Measurements from ENCODE around the gene DLGAP1. TPM values are rescaled to one million over a fixed set of nuclear protein-coding genes. Genes with fewer than 3 reads are reported as not detected.

The DLGAP1 gene
- total RNA-seq, 1 donor from 2014 or later, result 3.7 TPM

GRCh38 chr18:3879114-3879835, 575.8 kb downstream of the DLGAP1 start:
- Mint-ChIP-seq H3K4me3 (no peak overlapping the region), H3K27ac (no peak overlapping the region), H3K36me3 (no peaks in the 10 kb centered on the region), H3K27me3 (no peaks in the 10 kb centered on the region), H3K4me1 (ENCODE audit: unreplicated experiment) (peaks cover under 1% of the 10 kb centered on the region), H3K9me3 (no peaks in the 10 kb centered on the region)
- no peak for DNase-seq (ENCODE audit: extremely low spot score, unreplicated experiment)
- no peak for TF ChIP-seq CTCF (conservative IDR thresholded peaks at IDR 0.05)

- no peak overlapping the region for H3K27ac Mint-ChIP-seq
- DNase-seq (ENCODE audit: extremely low spot score, unreplicated experiment), result no peak
- peaks cover 8% of the 10 kb centered on the region for H3K4me1 Mint-ChIP-seq (ENCODE audit: unreplicated experiment)
- no peak overlapping the region for H3K4me3 Mint-ChIP-seq
- no peak for TF ChIP-seq CTCF (conservative IDR thresholded peaks at IDR 0.05)
- no peaks in the 10 kb centered on the region for H3K9me3 Mint-ChIP-seq
- H3K27me3 Mint-ChIP-seq, result peaks cover 8% of the 10 kb centered on the region
- no peaks in the 10 kb centered on the region for H3K36me3 Mint-ChIP-seq
Observed at GRCh38 chr18:3878401-3878800, 576.7 kb downstream of the DLGAP1 start.

GRCh38 chr18:3877678-3878077, 577.4 kb downstream of the DLGAP1 start:
- no peak for TF ChIP-seq CTCF (conservative IDR thresholded peaks at IDR 0.05)
- Mint-ChIP-seq H3K36me3 (no peaks in the 10 kb centered on the region), H3K27me3 (peaks cover 8% of the 10 kb centered on the region), H3K27ac (no peak overlapping the region), H3K4me1 (ENCODE audit: unreplicated experiment) (peaks cover 9% of the 10 kb centered on the region), H3K9me3 (no peaks in the 10 kb centered on the region), H3K4me3 (no peak overlapping the region)
- no peak for DNase-seq (ENCODE audit: extremely low spot score, unreplicated experiment)

- Mint-ChIP-seq H3K27me3 (peaks cover 8% of the 10 kb centered on the region), H3K27ac (no peak overlapping the region), H3K4me3 (no peak overlapping the region), H3K9me3 (no peaks in the 10 kb centered on the region), H3K36me3 (no peaks in the 10 kb centered on the region), H3K4me1 (ENCODE audit: unreplicated experiment) (peaks cover 13% of the 10 kb centered on the region)
- no peak for DNase-seq (ENCODE audit: extremely low spot score, unreplicated experiment)
- TF ChIP-seq CTCF (conservative IDR thresholded peaks at IDR 0.05), result no peak
Observed at GRCh38 chr18:3875961-3876360, 579.1 kb downstream of the DLGAP1 start.

GRCh38 chr18:3875376-3875775, 579.7 kb downstream of the DLGAP1 start:
- no peak for DNase-seq (ENCODE audit: extremely low spot score, unreplicated experiment)
- no peak overlapping the region for H3K4me3 Mint-ChIP-seq
- H3K9me3 Mint-ChIP-seq, result no peaks in the 10 kb centered on the region
- H3K27me3 Mint-ChIP-seq, result peaks cover 8% of the 10 kb centered on the region
- H3K36me3 Mint-ChIP-seq, result no peaks in the 10 kb centered on the region
- H3K27ac Mint-ChIP-seq, result no peak overlapping the region
- H3K4me1 Mint-ChIP-seq (ENCODE audit: unreplicated experiment), result peaks cover 13% of the 10 kb centered on the region
- no peak for TF ChIP-seq CTCF (conservative IDR thresholded peaks at IDR 0.05)

All from type B pancreatic cell (in vitro differentiated cells).